COLO668 (cell line): Measurements from ENCODE around the gene ANKRD63.

Experiments used
- DNase-seq: peaks from one replicate; lab custom pipeline; 2025; ENCODE audit not compliant: unreplicated experiment; lab: John Stamatoyannopoulos, UW

ANKRD63 gene, protein sequence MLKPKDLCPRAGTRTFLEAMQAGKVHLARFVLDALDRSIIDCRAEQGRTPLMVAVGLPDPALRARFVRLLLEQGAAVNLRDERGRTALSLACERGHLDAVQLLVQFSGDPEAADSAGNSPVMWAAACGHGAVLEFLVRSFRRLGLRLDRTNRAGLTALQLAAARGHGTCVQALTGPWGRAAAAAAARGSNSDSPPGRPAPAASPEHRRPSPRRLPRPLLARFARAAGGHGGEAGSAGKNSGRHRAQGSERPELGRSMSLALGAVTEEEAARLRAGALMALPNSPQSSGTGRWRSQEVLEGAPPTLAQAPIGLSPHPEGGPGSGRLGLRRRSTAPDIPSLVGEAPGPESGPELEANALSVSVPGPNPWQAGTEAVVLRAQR

DNA sequence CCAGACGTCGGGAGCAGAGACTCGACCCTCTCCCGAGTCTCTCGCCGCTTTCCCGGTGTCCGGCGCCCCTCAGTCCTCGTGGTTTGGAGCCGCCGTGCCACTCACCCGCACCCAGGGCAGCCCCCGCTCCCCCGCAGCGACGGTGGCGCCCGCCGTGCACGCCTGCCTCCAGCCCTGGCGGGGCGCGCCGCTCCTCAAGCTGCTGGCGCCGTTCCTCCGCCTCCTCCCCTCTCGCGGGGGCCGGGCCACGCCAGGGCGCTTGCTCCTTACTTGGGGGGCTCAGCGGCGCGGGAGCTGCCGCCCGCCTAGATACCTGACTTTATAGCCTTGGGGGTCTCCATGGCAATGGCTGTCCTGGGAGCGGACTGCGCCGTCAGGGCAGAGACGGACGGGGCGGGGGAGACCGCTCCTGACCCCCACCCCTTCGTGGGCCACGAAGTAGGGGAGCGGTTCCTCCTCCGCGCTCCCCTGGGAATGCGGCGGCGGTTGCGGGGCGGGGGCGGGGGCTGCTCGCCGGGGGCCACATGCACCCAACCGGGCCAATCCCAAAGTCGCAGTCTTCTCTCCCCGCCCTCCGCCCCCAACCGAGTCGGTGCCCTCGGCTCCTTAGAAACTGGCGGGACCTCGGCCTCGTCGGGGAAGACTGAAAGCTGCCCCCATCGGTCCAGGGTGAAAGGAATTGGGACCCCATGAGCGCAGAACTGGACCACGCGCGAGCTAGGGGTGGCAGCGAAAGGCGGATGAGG, at the start of gene ANKRD63:
TSS of gene ANKRD63 (minus strand) at position 196 of the 746 bp plus-strand sequence. CDS start 478 bp downstream, outside the sequence.
- DNase-seq, result peak; percentile 57

DNA sequence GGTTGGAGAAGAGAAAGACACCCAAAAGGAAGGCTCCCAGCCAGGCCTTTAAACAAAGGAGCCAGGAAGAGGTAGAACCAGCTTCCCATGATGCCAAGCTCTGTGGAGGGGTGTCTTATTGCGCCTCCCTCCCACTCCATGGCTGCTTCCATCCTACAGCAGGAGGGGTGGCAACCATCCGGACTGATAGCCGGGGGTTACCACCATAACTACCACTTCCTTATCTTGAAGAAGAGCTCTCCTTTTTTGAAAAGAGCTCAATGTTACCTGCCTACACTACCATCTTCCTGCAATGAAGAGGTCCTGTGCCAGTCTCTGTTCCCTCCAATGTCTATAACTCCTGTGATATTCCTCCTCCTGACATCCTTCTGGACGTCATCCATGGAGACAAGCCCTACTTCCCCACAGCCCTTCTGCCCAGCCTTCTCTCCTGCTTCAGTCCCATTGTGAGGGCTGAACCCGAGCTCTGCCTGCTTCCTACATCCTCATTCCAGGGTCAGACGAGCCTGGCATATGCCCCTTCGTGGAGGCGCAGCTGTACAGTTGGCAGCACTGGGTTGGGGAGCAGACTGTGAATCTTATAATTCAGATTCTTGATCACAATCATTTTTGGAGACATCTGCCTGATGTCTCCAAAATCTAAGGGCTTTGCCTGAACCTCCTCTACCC, 49.4 kb upstream of the ANKRD63 start:
- no peak for DNase-seq

DNA sequence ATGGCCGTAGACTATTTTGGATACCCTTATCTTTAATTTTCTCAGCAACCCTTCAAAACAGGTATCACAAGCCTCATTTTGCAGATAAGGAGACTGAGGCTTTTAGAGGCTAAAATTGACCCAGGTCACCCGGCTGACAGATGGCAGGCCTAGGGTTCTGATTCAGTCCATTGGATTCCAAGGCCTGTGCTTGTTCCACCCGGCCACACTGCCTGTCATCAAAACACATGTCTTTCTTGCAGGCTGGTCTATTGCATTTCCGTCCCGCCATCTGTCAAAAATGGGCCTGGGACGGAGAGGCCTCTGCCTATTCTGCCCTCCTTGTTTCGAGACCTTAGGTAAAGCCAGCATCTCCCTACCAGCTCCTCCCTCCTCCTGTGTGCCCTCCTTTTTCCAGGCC, 48.8 kb upstream of the ANKRD63 start:
- DNase-seq, result no peak

DNA sequence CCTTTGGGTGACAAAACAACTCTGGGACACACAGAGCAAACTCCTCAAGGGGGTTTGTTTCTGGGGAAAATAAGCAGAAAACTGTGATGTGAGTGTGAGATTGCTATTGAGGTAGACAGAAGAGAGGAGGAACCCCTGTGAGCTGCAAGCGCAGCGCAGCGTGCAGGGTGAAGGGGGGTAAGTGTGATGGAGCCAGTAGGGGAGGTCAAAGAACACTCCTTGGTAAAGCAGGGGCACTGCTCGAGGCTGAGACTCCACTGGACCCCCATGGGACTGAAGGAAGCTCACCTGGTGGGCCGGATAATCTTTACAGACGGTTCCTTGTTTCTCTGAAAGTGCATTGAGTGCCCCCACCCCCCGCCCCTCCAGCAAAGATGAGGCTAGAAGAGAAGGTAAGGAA, 48.2 kb upstream of the ANKRD63 start:
- DNase-seq, result no peak

DNA sequence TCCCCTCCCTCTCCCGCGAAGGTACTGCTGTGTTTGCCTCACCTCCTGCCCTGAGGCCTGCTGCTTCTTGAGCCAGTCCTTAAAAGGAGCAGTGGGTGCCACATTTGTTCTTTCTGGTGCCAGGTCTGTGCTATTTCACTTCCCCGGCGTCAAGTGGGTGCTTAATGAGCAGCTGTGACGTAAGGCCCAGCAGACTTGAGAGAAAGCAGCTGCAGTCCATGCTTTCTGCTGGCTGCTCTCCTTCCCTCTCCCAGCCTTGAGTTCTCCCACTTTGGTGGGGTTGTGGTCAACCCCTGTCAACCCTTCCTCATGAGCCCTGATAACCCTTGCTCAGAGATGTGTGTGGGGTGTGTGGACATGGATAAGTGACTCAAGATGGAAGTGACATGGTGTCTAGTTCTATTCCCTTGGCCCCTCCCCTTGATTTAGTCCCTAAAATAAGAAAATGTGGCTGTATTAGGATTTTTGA, 47.5 kb upstream of the ANKRD63 start:
- no peak for DNase-seq

DNA sequence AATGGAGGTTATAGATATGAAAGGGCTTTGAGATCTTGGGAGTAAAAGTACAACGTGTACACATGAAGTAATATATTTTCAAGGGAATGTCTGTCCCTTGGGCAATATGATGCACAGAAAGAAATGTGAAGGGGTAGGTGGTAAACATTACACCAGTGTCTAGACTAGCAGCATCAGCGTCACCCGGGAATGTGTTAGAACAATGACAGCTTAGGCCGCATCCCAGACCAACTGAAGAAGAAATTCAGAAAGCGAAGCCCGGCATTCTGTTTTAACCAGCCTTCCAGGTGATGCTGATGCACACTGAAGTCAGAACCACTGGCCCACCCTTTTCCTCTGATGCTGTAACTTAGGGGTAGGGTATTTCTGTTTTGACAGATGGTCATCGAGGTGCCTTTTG, 46.9 kb upstream of the ANKRD63 start:
- no peak for DNase-seq

DNA sequence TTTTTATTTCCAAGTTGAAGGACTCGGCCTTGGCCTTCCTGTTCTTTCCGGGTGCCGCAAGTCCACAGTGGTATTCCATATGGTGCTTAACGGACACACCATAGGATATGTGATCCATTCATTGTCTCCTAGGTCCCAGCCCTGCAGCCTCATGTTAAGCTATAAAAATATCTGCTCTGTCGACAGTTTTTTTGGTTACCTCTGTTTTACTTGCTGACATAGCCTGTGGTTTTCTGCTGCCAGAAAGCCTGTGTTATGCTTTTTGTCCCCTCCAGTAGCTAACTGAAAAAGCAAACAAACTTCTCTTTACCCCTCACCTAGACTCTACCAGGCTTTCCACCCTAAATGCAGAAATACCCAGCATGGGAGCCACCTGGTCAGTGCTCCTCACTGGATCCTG, 45.9 kb upstream of the ANKRD63 start:
- DNase-seq, result no peak

DNA sequence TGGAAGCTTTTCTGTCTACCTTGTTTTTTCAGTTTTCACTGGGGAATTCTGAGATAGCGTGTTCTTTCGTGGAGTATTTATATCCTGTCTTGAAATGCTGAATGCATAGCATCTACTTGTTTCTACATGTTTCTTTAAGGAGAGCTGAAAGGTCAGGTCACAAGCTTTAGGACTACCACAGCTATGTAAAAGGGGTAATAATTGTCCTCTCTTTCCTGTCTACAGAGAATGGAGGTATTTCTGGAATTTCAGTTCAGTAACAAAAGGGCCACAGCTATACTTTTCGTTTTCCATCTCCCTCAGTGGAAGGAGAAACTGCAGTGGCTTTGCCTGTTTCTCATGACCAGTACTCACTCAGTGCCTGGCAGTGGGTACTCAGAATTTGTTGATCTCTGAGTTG, 45.3 kb upstream of the ANKRD63 start:
- no peak for DNase-seq

DNA sequence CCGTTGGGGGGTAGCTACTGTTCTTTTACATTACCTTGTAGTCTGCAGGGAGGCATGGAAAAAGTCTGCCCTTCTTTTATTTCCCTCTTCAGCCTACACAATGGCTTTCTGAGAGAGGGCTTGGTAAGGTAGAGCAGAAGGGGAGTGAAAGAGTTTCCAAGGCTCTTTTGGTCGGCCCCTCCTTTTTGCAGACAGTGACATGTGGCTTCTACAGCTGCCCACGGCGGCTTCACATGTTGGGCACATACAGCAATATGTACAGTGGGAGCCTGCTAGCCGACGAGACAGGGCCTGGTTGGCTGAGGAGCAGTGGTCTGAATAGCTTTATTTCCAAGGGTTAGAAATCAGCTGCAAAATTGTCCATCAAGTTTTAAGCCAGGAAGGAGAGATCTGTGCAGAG, 44.6 kb upstream of the ANKRD63 start:
- DNase-seq, result no peak

DNA sequence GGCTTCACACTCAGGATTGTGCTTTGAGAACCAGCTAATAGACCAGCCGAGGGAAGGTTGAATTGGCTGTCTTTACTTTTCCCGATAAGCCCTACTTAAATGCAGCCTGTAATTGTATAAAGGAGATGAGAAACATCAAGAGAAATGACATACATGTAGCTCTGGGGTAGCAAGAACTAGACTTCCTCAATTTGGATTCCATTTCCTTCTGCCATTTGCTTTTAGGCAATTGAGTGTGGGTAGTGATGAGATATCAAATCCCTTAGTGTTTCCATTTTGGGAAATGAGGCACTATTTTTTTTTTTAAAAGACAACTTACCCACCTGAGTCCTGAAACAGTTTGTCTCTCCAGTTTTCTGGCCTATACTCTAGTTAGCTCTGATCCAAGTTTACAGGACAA, 42.8 kb upstream of the ANKRD63 start:
- DNase-seq, result no peak

DNA sequence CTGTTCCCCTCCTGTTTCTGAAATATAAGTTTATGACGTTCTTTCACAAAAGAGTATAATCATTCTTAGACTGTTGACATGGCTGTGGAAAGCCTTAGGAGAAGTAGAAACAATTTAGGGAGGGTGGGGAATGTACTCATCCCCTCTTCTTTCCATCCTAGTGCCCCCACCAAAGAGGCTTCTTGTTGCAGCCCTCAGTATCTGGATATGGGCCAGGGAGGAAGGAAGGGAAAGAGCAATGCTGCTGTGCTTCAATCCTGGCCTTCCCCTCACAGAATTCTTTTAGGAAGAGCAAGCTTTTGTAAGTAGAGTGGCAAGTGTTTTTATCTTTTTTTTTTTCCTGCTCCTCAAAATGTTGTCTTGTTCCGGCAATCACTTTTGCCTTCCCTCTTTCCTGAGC, 42.3 kb upstream of the ANKRD63 start:
- DNase-seq, result no peak

DNA sequence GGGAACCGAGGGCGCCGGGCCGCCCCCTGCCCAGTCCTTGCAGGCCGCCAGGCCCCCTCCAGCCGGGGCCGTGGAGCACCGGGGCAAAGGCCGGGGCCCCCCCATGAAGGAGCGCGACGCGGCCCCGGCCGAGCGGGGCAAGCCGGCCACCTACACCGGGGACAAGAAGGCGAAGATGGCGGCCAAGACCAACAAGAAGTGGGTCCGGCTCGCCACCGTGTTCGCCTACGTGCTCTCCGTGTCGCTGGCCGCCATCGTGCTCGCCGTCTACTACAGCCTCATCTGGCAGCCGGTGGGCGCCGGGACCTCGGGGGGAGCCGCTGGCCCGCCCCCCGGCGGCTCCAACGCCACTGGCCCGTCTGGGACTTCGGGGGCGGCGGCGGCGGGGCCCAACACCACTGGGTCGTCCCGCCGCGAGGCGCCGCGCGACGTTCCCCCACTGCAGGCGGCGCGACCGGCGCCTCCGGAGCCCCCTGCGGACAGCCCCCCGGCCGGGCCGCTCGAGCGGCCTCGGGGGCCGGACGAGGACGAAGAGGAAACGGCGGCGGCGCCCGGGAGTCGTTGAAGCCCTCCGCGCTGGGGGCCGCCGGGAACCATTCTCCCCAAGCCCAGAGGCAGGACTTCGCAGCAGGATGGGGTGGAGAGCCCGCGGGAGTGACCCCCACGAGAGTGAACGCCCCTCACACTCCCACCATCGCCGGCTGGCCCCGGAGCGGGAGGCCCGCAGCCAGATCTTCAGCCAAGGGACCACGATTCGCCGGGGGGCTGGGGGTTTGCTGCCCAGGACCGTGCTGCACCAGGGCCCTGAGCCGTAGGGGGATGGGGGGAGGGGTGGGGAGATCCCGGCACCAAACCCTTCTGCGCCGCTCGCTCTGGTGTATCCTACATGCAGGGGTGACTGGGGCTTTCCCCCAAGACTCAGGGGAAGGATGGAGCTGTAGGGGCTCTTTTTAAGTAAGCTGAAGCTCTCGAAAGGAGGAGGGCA, 41.4 kb upstream of the ANKRD63 start:
- DNase-seq, result peak; percentile 51

DNA sequence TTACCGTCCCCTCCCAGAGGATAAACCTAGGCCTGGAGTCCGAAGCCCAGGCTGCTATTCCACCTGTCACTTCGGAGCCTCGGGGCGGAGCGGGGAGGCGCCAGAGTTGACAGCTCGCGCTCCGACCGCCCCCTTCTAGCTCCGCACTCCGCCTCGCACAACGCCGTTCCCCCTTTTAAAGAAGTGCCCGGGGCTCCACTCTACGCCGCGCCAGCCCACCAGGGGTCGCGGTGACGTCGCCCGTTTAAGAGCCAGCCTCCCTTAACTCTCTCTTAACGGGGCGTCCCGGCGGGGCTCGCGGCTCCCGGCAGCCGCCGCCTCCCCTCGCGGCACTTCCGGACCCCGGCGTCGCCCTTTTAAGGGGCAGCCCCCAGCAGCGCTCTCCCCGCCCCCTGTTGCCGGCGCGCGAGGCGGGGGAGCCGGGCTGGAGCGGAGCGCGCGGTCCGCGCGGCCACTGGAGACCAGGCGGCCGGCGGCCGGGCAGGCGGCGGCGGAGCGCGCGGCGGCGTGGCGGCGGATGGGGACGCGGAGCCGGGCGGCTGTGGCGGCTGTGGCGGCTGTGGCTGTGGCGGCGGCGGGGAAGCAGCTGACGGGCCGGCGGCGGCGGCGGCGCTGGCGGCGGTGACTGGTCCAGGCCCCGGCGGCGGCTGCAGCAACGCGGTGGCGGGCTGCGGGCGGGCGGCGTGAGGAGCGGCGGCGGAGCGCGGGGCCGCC, 40.5 kb upstream of the ANKRD63 start, which contains the start of gene INAFM2:
TSS of gene INAFM2 (plus strand) at position 454 of the 714 bp plus-strand sequence. CDS start 364 bp downstream, outside the sequence.
- DNase-seq, result peak; percentile 98

DNA sequence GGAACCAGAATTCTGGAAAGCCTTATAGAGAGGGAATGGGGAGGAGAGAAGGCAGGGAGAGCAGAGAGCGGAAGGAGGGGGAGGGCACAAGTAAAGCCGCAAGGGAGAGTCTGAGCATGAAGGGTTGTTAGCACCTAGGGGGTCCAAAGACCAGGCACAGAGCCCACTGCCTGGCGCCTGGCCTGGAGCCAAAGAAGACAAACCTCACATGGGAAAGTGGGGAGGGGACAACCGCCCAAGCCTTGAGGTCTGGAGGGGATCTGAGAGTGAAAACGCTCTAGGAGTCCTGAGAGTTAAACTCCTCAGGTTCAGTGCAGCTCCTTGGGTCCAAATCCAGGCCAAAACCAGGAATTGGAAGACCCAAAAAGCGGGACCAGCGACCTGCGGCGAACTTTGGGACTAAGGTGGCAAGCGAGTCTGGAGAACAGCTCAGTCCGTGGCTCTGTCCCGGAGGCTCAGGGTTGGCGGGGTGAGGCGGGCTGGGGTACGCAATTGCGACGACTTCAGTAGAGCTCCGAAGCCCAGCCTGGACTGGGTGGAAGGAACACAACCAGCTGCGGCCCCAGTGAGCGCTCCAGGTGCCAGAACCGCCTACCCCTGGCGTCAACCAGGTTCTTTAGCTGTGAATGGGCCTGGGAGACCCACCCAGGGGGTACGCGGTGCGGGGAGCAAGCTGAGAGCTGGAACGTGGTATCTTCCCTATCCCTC, 39.8 kb upstream of the ANKRD63 start:
- DNase-seq, result no peak

DNA sequence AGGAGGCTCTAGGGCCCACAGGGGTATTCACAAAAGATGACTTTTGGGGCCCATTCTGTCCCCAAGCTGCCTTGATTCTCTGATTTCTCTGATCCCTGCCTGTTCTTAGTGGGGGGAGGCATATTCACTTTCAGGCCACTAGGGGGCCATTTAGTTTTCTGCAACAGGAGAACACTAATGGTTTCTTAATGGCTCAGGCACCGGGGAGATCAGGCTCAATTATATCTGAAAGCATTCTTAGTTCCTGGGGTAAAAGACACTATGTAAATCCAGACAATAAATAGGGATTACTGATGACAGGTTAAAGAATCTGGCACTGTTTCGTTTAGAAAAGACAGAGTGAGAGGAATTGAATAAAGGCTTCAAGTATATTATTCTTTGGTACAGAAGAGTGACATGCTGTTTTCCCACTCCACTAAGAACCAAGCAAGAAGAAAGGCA, 38.1 kb upstream of the ANKRD63 start:
- DNase-seq, result peak; percentile 44

DNA sequence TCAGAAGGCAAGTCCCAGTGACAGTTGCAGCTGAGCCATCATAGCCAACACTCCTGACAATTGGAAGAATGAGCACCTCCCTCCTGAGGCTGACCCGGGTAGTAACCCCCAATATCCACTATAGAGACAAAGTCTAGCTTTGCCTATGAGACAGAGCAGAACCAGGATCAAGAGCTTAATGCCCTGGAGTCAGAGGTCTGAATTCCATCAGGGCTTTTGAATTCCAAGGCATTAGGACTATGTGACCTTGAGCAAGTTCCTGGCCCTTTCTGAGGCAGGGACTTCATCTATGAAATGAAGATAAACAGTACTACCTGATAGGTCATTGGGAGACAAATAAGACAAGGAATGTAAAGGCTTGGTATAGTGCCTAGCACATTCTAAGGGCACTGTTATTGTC, 37.5 kb upstream of the ANKRD63 start:
- DNase-seq, result no peak

DNA sequence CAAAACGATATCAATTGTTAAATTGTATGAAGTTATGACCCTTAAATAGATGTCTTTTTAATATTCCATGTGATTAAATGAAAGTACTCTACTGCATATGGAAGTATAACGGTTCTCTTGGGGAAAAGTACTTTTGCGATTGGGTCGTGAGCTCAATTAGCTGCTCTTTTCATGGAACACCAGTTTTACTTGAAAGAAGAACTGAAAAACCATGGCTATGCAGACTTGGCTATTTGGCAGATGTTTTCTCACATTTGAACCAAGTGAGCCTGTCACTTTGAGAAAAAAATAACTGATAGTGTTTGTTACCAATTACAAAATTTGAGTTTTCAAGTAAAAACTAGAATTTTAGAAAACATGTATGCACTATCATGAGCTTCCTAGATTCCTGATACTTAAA, 34.7 kb upstream of the ANKRD63 start:
- DNase-seq, result no peak

DNA sequence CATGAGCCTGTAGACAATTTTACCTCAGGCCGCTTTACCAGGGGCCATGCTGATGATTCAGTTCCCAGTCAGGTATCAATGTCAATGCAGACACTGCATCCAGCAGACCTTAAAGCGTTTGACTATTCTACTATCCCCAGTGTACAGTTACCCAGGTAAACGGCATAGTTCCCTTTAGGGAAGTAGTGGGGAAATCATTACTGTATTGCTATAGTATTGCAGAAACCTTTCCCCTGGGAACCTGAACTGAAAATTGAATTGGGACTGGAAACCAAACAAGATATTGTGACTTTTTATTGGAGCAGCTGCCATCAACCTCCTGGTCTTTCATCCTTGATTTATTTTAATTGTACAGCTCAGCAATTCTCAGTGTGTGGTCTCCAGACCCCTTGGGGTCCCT, 34.1 kb upstream of the ANKRD63 start:
- no peak for DNase-seq

DNA sequence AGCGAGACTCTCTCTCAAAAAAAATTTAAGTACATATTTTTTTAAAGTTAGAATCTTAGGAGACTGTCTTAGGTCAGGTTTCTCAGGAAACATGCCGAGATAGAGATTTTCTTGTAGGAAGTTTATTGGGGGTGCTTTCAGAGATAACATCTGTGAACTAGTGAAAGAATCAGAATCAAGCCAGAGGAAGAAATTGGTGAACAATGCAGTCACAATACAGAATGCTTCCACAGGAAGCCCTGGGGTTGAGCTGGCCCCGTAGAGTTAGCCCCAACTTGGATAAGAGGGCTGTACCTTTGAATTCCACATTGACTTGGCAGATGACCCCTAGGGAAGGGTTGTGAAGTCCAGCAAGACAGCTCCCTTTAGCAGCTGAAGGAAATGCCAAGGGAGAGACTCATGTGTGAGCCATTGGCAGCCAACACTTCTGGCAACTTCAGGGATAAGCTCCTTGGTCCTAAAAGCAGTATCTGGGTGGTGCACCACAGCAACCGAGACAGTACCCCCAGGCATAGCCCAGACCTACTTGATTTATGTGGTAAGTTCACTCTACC, 31.9 kb upstream of the ANKRD63 start:
- no peak for DNase-seq
